Fibroblast of upper back skin (primary cell): ENCODE results near the gene NFAT5.
"Not testable (repeated sequence)": the region's sequence is repeated elsewhere in the genome, so short reads cannot be mapped to it uniquely, and the experiment has no call there.

Source experiments
- DNase-seq: peaks from one replicate; pipeline ENCODE4 v3.0.0-alpha.2; 2013

Gene NFAT5

GRCh38 chr16:69555867-69556266, 9.9 kb upstream of the NFAT5 start:
- DNase-seq = no peak

- no peak for DNase-seq
Observed at GRCh38 chr16:69559164-69559563, 6.6 kb upstream of the NFAT5 start.

- not testable (repeated sequence) for DNase-seq
Observed at GRCh38 chr16:69561367-69561766, 4.4 kb upstream of the NFAT5 start.

GRCh38 chr16:69561901-69562300, 3.9 kb upstream of the NFAT5 start:
- DNase-seq = no peak

- DNase-seq = no peak
Observed at GRCh38 chr16:69562813-69563212, 3.0 kb upstream of the NFAT5 start.

GRCh38 chr16:69563605-69564580, 1.9 kb upstream of the NFAT5 start:
- DNase-seq = peak; percentile 31

- DNase-seq = no peak
Observed at GRCh38 chr16:69564845-69565670, 708 bp upstream of the NFAT5 start.

GRCh38 chr16:69566240-69566980, 644 bp downstream of the NFAT5 start:
- DNase-seq = peak; percentile 72

- DNase-seq = no peak
Observed at GRCh38 chr16:69566981-69567680, 1.4 kb downstream of the NFAT5 start.

GRCh38 chr16:69568676-69569075, 2.9 kb downstream of the NFAT5 start:
- DNase-seq = no peak

GRCh38 chr16:69578771-69579170, 13.0 kb downstream of the NFAT5 start:
- not testable (repeated sequence) for DNase-seq

- no peak for DNase-seq
Observed at GRCh38 chr16:69579783-69580481, 14.2 kb downstream of the NFAT5 start.

- DNase-seq = no peak
Observed at GRCh38 chr16:69581297-69581696, 15.5 kb downstream of the NFAT5 start.

GRCh38 chr16:69584493-69584892, 18.7 kb downstream of the NFAT5 start:
- not testable (repeated sequence) for DNase-seq

GRCh38 chr16:69589434-69590269, 23.9 kb downstream of the NFAT5 start:
- DNase-seq = no peak

GRCh38 chr16:69590590-69590989, 24.8 kb downstream of the NFAT5 start:
- no peak for DNase-seq

GRCh38 chr16:69593751-69594255, 28.0 kb downstream of the NFAT5 start:
- DNase-seq = no peak

GRCh38 chr16:69595127-69596036, 29.6 kb downstream of the NFAT5 start:
- peak; percentile 52 for DNase-seq

- no peak for DNase-seq
Observed at GRCh38 chr16:69596801-69597200, 31.0 kb downstream of the NFAT5 start.
